ENCODE measurements around the gene LINC00237. TPM values are rescaled to one million over a fixed set of nuclear protein-coding genes. Genes with fewer than 3 reads are reported as not detected.

Gene LINC00237
- total and polyA plus RNA-seq, 9 of the 15 experiments (the other 6 are each of a cell fraction or from before 2014, with no cell fraction given), result not detected

- TF ChIP-seq PYGO2 (tag; IDR thresholded peaks at IDR 0.05) (no peak), HDAC3 (IDR thresholded peaks at IDR 0.05; ENCODE audit: borderline replicate concordance, partially characterized antibody) (no peak), NCOA2 (IDR thresholded peaks at IDR 0.05; ENCODE audit: partially characterized antibody in 2 of 2) (no peak), POLR3A (IDR thresholded peaks at IDR 0.05; ENCODE audit: borderline replicate concordance, extremely low read depth, insufficient read depth, insufficient read length) (no peak), ZBTB34 (CRISPR knock-in tag; IDR thresholded peaks at IDR 0.05) (no peak), ZNF175 (CRISPR knock-in tag; IDR thresholded peaks at IDR 0.05; ENCODE audit: low read depth) (no peak), SIN3A (IDR thresholded peaks at IDR 0.05; ENCODE audit: borderline replicate concordance in 2 of 2, control insufficient read depth in 1 of 2, low read depth in 2 of 2, low read length in 2 of 2) (no peak), ZNF830 (CRISPR knock-in tag; IDR thresholded peaks at IDR 0.05) (no peak), IRF2 (CRISPR knock-in tag; IDR thresholded peaks at IDR 0.05) (no peak), CBFA2T2 (conservative IDR thresholded peaks at IDR 0.05) (peak; percentile 77), ZNF24 (IDR thresholded peaks at IDR 0.05) (no peak), PCBP2 (IDR thresholded peaks at IDR 0.05; ENCODE audit: low read depth, low read length, poor library complexity, severe bottlenecking) (no peak), ZZZ3 (IDR thresholded peaks at IDR 0.05) (no peak), TBP (optimal IDR thresholded peaks at IDR 0.05; ENCODE audit: low read depth, low read length) (no peak), ZNF134 (CRISPR knock-in tag; conservative IDR thresholded peaks at IDR 0.05) (no peak), NFIC (IDR thresholded peaks at IDR 0.05) (peak; percentile 48), HOMEZ (CRISPR knock-in tag; IDR thresholded peaks at IDR 0.05) (no peak), SRSF9 (IDR thresholded peaks at IDR 0.05; ENCODE audit: borderline replicate concordance, low read depth, low read length) (no peak)
Measured at GRCh38 chr20:21141825-21142224, 35.7 kb upstream of the LINC00237 start (continued).
